ENCODE results near the gene GABBR2. TPM values are rescaled to one million over a fixed set of nuclear protein-coding genes. Genes with fewer than 3 reads are reported as not detected.

The GABBR2 gene
- total RNA-seq, 3 donors from 2014 or later, result not detected

GRCh38 chr9:98415782-98416181 is 293.0 kb downstream of the GABBR2 start:
- intact Hi-C loops (cut with DNase I; ENCODE audit: low total_unique reads), result no loop called here
- no peak for DNase-seq (ENCODE audit: low spot score in 2 of 2)
- H3K36me3 ChIP-seq, result no peaks in the 10 kb centered on the region
- H3K9me3 ChIP-seq, result peaks cover 8 to 12% of the 10 kb centered on the region in 2 donors
- H3K4me3 ChIP-seq, result no peak overlapping the region
- peaks cover 0 to 2% of the 10 kb centered on the region in 2 donors for H3K27me3 ChIP-seq
- H3K4me1 ChIP-seq, result no peaks in the 10 kb centered on the region
- TF ChIP-seq POLR2AphosphoS5 (IDR thresholded peaks at IDR 0.05) (no peak), POLR2A (IDR thresholded peaks at IDR 0.05) (no peak)
- TF ChIP-seq, protein P1, sequence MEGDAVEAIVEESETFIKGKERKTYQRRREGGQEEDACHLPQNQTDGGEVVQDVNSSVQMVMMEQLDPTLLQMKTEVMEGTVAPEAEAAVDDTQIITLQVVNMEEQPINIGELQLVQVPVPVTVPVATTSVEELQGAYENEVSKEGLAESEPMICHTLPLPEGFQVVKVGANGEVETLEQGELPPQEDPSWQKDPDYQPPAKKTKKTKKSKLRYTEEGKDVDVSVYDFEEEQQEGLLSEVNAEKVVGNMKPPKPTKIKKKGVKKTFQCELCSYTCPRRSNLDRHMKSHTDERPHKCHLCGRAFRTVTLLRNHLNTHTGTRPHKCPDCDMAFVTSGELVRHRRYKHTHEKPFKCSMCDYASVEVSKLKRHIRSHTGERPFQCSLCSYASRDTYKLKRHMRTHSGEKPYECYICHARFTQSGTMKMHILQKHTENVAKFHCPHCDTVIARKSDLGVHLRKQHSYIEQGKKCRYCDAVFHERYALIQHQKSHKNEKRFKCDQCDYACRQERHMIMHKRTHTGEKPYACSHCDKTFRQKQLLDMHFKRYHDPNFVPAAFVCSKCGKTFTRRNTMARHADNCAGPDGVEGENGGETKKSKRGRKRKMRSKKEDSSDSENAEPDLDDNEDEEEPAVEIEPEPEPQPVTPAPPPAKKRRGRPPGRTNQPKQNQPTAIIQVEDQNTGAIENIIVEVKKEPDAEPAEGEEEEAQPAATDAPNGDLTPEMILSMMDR (IDR thresholded peaks at IDR 0.05), result no peak
- H3K27ac ChIP-seq, result no peak overlapping the region

DNA sequence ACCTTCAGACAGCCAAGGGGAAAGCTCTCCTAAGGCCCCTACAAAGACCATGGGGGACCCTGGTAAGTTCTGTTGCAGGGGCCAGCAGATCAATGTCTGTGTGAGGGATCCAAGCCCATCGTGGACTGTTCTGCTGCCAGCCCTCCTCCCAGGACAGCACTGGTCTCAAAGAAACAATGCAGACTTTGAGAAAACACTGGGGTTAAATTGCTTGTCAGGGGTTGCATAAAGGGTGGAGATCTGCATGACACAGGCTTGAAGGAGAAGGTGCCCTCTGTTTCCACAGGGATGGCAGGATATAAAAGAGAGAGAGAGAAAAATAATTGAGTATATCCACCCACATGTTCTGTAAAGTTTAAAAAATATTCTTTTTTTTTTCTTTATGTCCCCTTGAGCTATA is 295.7 kb downstream of the GABBR2 start:
- DNase-seq (ENCODE audit: low spot score in 2 of 2), result no peak
- Histone ChIP-seq H3K4me3 (no peak overlapping the region), H3K36me3 (no peaks in the 10 kb centered on the region), H3K27me3 (no peaks in the 10 kb centered on the region), H3K4me1 (no peaks in the 10 kb centered on the region), H3K27ac (no peak overlapping the region), H3K9me3 (peaks cover 8 to 12% of the 10 kb centered on the region in 2 donors)
- TF ChIP-seq, protein P1 (IDR thresholded peaks at IDR 0.05), result no peak
- TF ChIP-seq POLR2A (IDR thresholded peaks at IDR 0.05) (no peak), POLR2AphosphoS5 (IDR thresholded peaks at IDR 0.05) (no peak)
- intact Hi-C loops (cut with DNase I; ENCODE audit: low total_unique reads), result no loop called here

- no peak for DNase-seq (ENCODE audit: low spot score in 2 of 2)
- Histone ChIP-seq H3K27ac (no peak overlapping the region), H3K27me3 (no peaks in the 10 kb centered on the region), H3K4me1 (no peaks in the 10 kb centered on the region), H3K4me3 (no peak overlapping the region), H3K9me3 (peaks cover 8 to 12% of the 10 kb centered on the region in 2 donors), H3K36me3 (no peaks in the 10 kb centered on the region)
- TF ChIP-seq, protein P1 (IDR thresholded peaks at IDR 0.05), result no peak
- TF ChIP-seq POLR2AphosphoS5 (IDR thresholded peaks at IDR 0.05), result no peak
- TF ChIP-seq POLR2A (IDR thresholded peaks at IDR 0.05), result no peak
- intact Hi-C loops (cut with DNase I; ENCODE audit: low total_unique reads), result no loop called here
These were observed 296.5 kb downstream of the GABBR2 start for GRCh38 chr9:98412101-98412842.

- Histone ChIP-seq H3K27me3 (no peaks in the 10 kb centered on the region), H3K4me3 (no peak overlapping the region), H3K36me3 (no peaks in the 10 kb centered on the region), H3K4me1 (no peaks in the 10 kb centered on the region), H3K27ac (no peak overlapping the region), H3K9me3 (peaks cover 0 to 3% of the 10 kb centered on the region in 2 donors)
- intact Hi-C loops (cut with DNase I; ENCODE audit: low total_unique reads), result no loop called here
- TF ChIP-seq POLR2A (IDR thresholded peaks at IDR 0.05) (no peak), POLR2AphosphoS5 (IDR thresholded peaks at IDR 0.05) (no peak)
- TF ChIP-seq, protein P1 (IDR thresholded peaks at IDR 0.05), result no peak
- no peak for DNase-seq (ENCODE audit: low spot score in 2 of 2)
These were observed 298.5 kb downstream of the GABBR2 start for GRCh38 chr9:98410185-98410697.

DNA sequence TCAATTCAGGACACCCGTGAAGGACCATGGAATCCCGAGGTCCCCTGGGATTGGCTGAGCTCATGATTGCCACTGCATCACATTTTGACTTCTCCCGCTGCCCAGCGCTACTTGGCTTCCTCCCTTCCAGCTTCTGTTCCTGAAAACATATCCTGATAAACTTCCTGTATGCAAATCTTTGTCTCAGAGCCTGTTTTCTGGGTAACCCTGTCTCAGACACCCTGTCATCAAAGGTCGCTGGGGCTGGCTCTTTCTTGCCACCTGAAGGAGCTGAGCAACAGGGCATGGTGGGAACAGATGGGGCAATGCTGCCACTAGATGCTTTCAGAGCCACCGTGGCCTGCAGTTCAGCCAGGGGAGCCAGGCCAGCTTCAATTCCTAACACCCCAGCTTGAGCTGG is 299.0 kb downstream of the GABBR2 start:
- Histone ChIP-seq H3K27ac (no peak overlapping the region), H3K4me3 (no peak overlapping the region), H3K9me3 (peaks cover 0 to 3% of the 10 kb centered on the region in 2 donors), H3K27me3 (no peaks in the 10 kb centered on the region), H3K36me3 (no peaks in the 10 kb centered on the region), H3K4me1 (no peaks in the 10 kb centered on the region)
- TF ChIP-seq POLR2A (IDR thresholded peaks at IDR 0.05) (no peak), POLR2AphosphoS5 (IDR thresholded peaks at IDR 0.05) (no peak)
- TF ChIP-seq, protein P1 (IDR thresholded peaks at IDR 0.05), result no peak
- no peak for DNase-seq (ENCODE audit: low spot score in 2 of 2)
- intact Hi-C loops (cut with DNase I; ENCODE audit: low total_unique reads), result no loop called here

Measured in breast epithelium (tissue), 4 donors.